ENCODE measurements around the gene MAPK10. TPM values are rescaled to one million over a fixed set of nuclear protein-coding genes. Genes with fewer than 3 reads are reported as not detected.

MAPK10 gene
- total RNA-seq, 1 experiment from 2014 or later = 3.6 TPM

GRCh38 chr4:86001591-86001990, 358.3 kb downstream of the MAPK10 start:
- H3K27ac Mint-ChIP-seq (ENCODE audit: unreplicated experiment) = no peak overlapping the region
- intact Hi-C loops (cut with micrococcal nuclease; ENCODE audit: unreplicated experiment) = no loop called here
- no TSS peak for BruUV-seq (replicated peaks)
- no peaks in the 10 kb centered on the region for H3K9me3 Mint-ChIP-seq (ENCODE audit: low read depth, unreplicated experiment)
- TF ChIP-seq CTCF (IDR thresholded peaks at IDR 0.05; ENCODE audit: unreplicated experiment) = no peak
- H3K4me3 Mint-ChIP-seq (ENCODE audit: low read depth, unreplicated experiment) = no peak overlapping the region
- no peaks in the 10 kb centered on the region for H3K4me1 Mint-ChIP-seq (ENCODE audit: low read depth, unreplicated experiment)
- H3K36me3 Mint-ChIP-seq (ENCODE audit: insufficient read depth, unreplicated experiment) = no peaks in the 10 kb centered on the region
- CTCF ChIA-PET = interaction anchor here (0.5 kb wide), 1 partner anchor 28 kb away, joined by 4 read pairs; no protein-coding TSS in a partner anchor
- no peak for DNase-seq
- no peaks in the 10 kb centered on the region for H3K27me3 Mint-ChIP-seq (ENCODE audit: unreplicated experiment)

GRCh38 chr4:85995361-85995760, 364.5 kb downstream of the MAPK10 start:
- no TSS peak for BruUV-seq (replicated peaks)
- H3K27ac Mint-ChIP-seq (ENCODE audit: unreplicated experiment) = no peak overlapping the region

GRCh38 chr4:85994576-85994975, 365.3 kb downstream of the MAPK10 start:
- no peak for TF ChIP-seq CTCF (IDR thresholded peaks at IDR 0.05; ENCODE audit: unreplicated experiment)
- H3K9me3 Mint-ChIP-seq (ENCODE audit: low read depth, unreplicated experiment) = no peaks in the 10 kb centered on the region
- intact Hi-C loops (cut with micrococcal nuclease; ENCODE audit: unreplicated experiment) = no loop called here
- no TSS peak for BruUV-seq (replicated peaks)
- no peak for DNase-seq
- H3K4me1 Mint-ChIP-seq (ENCODE audit: low read depth, unreplicated experiment) = no peaks in the 10 kb centered on the region
- H3K27ac Mint-ChIP-seq (ENCODE audit: unreplicated experiment) = no peak overlapping the region
- CTCF ChIA-PET = no interaction called here
- H3K27me3 Mint-ChIP-seq (ENCODE audit: unreplicated experiment) = no peaks in the 10 kb centered on the region
- no peak overlapping the region for H3K4me3 Mint-ChIP-seq (ENCODE audit: low read depth, unreplicated experiment)
- no peaks in the 10 kb centered on the region for H3K36me3 Mint-ChIP-seq (ENCODE audit: insufficient read depth, unreplicated experiment)

More at GRCh38 chr4:85995361-85995760, 364.5 kb downstream of the MAPK10 start:
- no peaks in the 10 kb centered on the region for H3K9me3 Mint-ChIP-seq (ENCODE audit: low read depth, unreplicated experiment)
- TF ChIP-seq CTCF (IDR thresholded peaks at IDR 0.05; ENCODE audit: unreplicated experiment) = no peak
- intact Hi-C loops (cut with micrococcal nuclease; ENCODE audit: unreplicated experiment) = no loop called here
- H3K27me3 Mint-ChIP-seq (ENCODE audit: unreplicated experiment) = no peaks in the 10 kb centered on the region
- H3K36me3 Mint-ChIP-seq (ENCODE audit: insufficient read depth, unreplicated experiment) = no peaks in the 10 kb centered on the region
- H3K4me1 Mint-ChIP-seq (ENCODE audit: low read depth, unreplicated experiment) = no peaks in the 10 kb centered on the region
- H3K4me3 Mint-ChIP-seq (ENCODE audit: low read depth, unreplicated experiment) = no peak overlapping the region
- no peak for DNase-seq
- CTCF ChIA-PET = no interaction called here

GRCh38 chr4:85993641-85994040, 366.2 kb downstream of the MAPK10 start:
- Mint-ChIP-seq H3K9me3 (ENCODE audit: low read depth, unreplicated experiment) (no peaks in the 10 kb centered on the region), H3K27me3 (ENCODE audit: unreplicated experiment) (no peaks in the 10 kb centered on the region), H3K36me3 (ENCODE audit: insufficient read depth, unreplicated experiment) (no peaks in the 10 kb centered on the region), H3K27ac (ENCODE audit: unreplicated experiment) (no peak overlapping the region), H3K4me3 (ENCODE audit: low read depth, unreplicated experiment) (no peak overlapping the region), H3K4me1 (ENCODE audit: low read depth, unreplicated experiment) (no peaks in the 10 kb centered on the region)
- no peak for TF ChIP-seq CTCF (IDR thresholded peaks at IDR 0.05; ENCODE audit: unreplicated experiment)
- BruUV-seq (replicated peaks) = no TSS peak
- no peak for DNase-seq
- intact Hi-C loops (cut with micrococcal nuclease; ENCODE audit: unreplicated experiment) = no loop called here
- CTCF ChIA-PET = no interaction called here

Data from Calu3 (cell line).